ENCODE results near the gene HNRNPA2B1.
"Not testable (repeated sequence)": the region's sequence is repeated elsewhere in the genome, so short reads cannot be mapped to it uniquely, and the experiment has no call there.

HNRNPA2B1 gene

GRCh38 chr7:26198133-26198780, 2.3 kb downstream of the HNRNPA2B1 start:
- no peak for DNase-seq (ENCODE audit: low read depth)

- no peak for DNase-seq (ENCODE audit: low read depth)
Measured at GRCh38 chr7:26197153-26198115, 3.1 kb downstream of the HNRNPA2B1 start.

DNA sequence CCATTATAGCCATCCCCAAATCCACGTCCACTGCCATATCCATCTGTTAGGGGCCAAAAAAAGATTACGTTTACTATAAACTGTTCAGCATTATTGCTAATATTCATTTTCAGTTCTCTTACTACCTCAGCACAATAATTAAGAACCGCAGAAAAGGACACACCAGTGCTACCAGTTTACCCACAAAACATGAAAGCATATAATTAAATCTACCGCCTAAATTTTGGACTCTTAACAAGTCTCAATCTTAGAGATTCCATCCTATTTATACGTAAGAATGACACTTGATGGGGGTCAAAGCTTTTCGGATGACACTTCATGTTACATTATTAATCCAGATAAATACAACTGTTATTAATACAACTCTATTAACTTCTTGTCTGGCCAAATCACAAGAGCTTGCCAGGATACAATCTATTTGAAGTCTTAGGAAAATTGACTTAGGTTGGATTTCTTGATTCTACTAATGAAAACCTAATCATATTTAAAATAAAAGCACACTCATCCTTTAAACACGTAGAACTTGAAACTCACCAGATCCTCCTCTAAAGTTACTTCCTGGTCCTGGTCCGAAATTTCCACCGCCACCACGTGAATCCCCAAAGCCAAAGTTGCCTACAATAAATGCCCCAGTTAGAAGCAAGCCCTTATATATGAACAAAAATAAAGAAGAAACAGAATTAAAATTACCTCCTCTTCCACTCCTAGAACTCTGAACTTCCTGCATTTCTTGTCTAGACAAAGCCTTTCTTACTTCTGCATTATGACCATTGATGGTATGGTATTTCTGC, 4.5 kb downstream of the HNRNPA2B1 start:
- no peak for DNase-seq (ENCODE audit: low read depth)

DNA sequence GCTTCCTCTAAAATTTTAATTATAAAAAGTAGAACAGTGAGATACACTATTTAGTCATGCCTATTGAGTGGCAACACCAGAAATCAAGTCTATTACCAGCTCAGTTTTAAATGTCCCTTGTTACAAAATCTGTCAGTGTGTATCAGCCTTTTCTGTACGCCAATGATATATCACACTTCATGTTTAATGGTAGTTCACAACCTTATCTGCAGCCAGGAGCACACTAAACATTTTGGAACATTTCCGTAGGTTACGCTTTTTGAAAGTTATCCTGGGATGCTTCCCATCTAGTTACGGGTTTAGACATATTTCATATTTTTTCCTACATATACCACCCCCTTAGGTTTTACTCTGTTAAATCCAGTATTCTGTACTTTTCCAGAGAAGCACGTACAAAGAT, 5.4 kb downstream of the HNRNPA2B1 start:
- no peak for DNase-seq (ENCODE audit: low read depth)

DNA sequence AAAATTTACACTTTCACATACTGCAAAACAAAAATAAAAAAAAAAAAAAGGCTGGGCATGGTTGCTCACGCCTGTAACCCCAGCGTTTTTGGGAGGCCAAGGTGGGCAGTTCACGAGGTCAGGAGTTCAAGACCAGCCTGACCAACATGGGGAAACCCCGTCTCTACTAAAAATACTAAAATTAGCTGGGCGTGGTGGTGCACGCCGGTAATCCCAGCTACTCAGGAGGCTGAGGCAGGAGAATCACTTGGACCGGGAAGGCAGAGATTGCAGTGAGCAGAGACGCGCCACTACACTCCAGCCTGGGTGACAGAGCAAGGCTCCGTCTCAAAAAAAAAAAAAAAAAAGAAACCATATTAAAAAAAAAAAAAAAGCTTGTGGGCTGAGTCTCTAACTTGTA, 5.8 kb downstream of the HNRNPA2B1 start:
- not testable (repeated sequence) for DNase-seq (ENCODE audit: low read depth)

DNA sequence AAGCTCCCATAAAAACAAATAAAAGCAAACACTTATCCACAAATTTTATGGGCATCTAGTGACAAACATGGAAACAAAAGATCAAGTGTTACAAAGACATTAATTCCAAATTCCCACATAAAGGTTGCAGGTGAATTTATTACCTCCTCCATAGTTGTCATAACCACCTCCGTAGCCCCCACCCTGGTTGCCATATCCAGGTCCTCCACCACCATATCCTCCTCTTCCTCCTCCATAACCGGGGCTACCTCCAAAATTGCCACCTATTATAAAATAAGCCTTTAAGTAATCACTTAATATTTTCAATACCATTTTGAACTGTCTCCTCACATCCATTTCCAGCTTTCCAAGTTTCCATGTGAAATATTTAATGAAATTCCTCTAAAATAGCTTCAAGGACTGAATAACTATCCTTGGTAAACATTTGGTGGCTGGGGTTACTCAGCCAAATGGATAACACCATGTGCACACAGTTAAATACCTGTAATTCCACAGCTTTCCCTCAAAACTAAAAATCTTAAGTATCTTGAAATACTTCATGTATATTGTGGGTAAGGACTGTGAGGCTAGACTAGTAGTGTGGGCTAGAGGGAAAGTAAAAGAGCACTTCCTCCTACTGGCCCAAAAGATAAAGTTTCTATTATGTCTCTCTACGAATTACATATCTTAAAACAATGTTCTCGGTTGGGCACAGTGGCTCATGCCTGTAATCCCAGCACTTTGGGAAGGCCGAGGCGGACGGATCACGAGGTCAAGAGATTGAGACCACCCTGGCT, 6.9 kb downstream of the HNRNPA2B1 start:
- DNase-seq (ENCODE audit: low read depth) = no peak

DNA sequence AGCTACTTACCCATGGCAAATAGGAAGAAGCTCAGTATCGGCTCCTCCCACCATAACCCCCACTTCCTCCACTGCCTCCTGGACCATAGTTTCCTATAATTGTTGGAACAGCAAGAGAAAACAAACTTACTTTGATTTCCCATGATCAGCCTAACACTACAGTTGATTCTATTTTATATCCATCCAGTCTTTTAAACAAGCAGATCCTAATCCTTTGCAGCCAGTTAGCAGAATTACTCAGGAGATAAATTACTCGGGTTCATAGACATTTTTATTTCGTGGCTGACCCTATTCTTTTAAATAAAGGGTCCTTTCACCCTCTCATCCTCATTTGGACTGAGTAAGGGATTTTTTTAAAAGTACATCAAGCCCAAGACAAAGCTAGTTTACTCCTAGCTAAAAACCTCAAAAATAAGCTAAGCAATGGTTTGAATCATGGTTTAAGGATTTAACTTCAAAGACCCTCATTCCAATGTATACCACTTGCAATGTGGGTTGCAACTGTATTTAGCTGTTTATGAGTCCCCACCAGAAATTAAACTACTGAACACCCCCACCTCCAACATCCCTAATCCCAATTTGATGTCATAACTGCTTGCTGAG, 8.0 kb downstream of the HNRNPA2B1 start:
- DNase-seq (ENCODE audit: low read depth) = no peak

- no peak for DNase-seq (ENCODE audit: low read depth)
Measured at GRCh38 chr7:26191974-26192479, 8.5 kb downstream of the HNRNPA2B1 start.

DNA sequence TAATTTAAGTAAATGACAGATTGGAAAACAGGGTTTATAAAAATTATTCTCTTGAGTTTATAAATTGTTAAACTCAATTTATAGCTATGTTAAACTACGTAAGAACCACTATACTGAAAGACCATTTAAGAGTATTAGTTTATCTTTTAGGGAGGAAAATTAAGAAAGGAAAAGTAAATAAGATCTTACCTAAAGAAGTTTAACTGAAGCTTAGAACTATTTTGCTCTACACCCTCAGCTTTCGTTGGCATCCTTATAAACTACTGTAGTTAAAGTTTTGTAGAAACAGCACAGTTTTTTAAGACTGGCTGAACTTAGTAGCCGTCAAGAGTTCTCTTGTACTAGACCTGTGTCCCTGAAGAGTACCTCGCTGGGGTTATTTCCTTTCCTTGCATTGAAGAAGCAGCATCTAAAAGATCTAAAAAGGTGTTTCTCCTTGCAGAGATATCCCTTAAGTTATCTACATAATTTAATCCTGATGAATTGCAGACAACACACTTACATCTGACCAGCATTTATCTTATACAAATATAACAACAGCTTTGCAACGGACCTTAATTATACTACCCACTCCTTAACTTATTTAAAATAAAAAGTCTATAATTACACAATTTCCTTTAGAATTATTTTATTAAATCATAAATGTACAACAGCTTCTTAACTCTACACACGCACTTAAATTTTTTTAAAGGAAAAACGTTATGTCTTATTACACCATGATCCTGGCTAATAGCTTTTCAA, 9.1 kb downstream of the HNRNPA2B1 start:
- no peak for DNase-seq (ENCODE audit: low read depth)

- no peak for DNase-seq (ENCODE audit: low read depth)
Measured at GRCh38 chr7:26190417-26190869, 10.1 kb downstream of the HNRNPA2B1 start.

DNA sequence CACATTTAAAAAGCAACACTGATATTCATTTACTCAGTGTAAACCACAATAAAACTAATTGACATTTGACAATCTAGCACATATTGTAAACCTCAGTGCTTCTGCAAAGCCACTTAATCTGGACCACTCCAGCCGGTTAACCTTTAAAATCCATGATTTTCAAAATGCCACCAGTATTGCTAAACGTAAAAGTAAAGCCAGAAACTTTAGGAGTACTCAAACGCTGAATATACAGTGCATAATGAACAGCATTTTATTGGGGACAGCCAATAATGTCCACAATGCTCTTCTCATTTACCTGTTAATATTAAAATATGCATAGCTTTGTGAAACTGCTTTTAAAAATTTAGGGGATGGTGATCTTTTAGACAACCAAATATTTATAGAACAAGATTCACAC, 10.8 kb downstream of the HNRNPA2B1 start:
- DNase-seq (ENCODE audit: low read depth) = no peak

DNA sequence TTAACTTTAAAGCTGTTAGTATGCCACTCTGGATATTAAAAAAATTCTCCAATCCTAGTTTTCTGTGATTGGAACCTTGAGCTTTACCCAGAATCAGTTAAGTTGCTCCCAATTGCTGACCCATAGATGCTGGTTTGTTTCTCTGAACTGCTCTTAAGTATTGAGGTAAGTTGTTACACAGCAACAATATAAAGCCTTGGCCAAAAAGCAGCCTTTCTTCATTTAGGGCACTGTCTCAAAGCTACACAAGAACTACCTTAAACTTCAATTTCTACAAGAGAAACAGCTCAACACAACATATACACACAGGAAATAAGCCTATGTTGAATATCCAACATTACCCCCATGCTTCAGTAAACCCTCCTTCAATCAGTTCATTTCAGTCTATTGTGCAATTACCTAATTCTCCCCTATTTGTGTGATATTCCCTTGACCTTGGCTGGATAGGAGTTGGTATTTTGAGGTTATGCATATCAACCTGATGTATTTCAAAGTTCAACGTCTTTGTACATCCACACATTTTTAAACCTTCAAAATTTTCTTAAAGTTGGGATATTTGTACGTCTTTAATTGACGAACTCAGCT, 11.5 kb downstream of the HNRNPA2B1 start:
- no peak for DNase-seq (ENCODE audit: low read depth)

GRCh38 chr7:26188206-26188956, 12.2 kb downstream of the HNRNPA2B1 start:
- no peak for DNase-seq (ENCODE audit: low read depth)

GRCh38 chr7:26187380-26188205, 13.0 kb downstream of the HNRNPA2B1 start:
- DNase-seq (ENCODE audit: low read depth) = no peak

DNA sequence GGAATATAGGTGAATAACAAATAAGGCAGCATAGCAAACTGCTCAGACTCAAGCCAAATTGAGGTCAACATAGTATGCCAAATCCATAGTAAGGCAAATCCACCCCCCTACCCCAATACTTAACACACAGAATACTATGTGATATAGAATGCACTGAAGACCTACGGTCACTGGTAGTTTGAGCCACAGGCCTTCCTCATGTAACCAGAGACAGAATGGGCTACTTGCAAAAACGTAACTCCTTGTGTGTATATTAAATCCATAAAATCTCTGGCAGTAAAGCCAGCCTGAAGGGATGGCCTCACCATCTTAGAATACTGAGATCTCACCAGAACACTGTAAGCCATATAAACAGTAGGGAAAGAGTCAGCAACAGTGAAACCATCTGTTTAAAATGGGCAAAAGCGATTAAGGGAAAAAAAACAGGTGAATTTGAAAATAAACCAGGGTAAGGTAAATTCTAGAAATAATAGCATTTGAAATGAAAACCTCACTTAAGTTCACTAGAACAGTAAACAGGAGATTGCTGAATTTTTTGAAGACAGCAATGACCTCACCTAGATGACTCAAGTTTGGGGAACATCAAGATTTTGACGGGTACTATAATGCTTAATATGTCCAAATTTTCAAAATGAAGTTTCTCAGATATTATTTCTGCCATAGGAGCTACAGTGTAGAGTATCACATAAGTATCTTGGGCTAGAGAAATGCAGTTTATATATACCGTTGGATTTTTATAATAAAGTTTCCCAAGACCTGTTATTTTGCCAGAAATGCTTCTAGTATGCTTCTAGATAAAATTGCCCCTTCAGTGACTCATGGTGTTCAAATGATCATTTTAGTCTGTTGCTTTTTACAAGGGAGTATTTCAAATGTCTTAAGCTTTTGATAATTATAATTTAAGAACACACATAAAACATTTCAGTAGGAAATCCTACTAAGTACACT, 13.9 kb downstream of the HNRNPA2B1 start:
- DNase-seq (ENCODE audit: low read depth) = no peak

GRCh38 chr7:26185844-26186180, 14.7 kb downstream of the HNRNPA2B1 start:
- no peak for DNase-seq (ENCODE audit: low read depth)

All from T-helper 22 cell (primary cell).